Measurements from ENCODE around the gene COBL. TPM values are rescaled to one million over a fixed set of nuclear protein-coding genes. Genes with fewer than 3 reads are reported as not detected.

COBL gene
- total RNA-seq, 6 experiments from 2014 or later = 21.5 to 35.9 (median 24.6) TPM

- Histone ChIP-seq H3K4me1 (no peaks in the 10 kb centered on the region), H3K9me3 (no peaks in the 10 kb centered on the region)
Measured at GRCh38 chr7:51090411-51090810, 226.2 kb downstream of the COBL start.

GRCh38 chr7:51085034-51085692 lies 231.4 kb downstream of the COBL start:
- Histone ChIP-seq H3K36me3 (no peaks in the 10 kb centered on the region), H3K27ac (no peak overlapping the region), H3K4me1 (no peaks in the 10 kb centered on the region), H3K9me3 (no peaks in the 10 kb centered on the region), H3K4me3 (no peak overlapping the region), H3K27me3 (no peaks in the 10 kb centered on the region)
- no peak for TF ChIP-seq CTCF (IDR thresholded peaks at IDR 0.05)
- TF ChIP-seq POLR2A (IDR thresholded peaks at IDR 0.05) = no peak
- DNase-seq = no peak
- 87% methylated on average over 10 of the region's 12 CpGs for WGBS (ENCODE audit: insufficient coverage, low coverage, low lambda C conversion rate, missing lambda C conversion rate)
- no peak for ATAC-seq
- intact Hi-C loops (cut with DNase I) = no loop called here

More at GRCh38 chr7:51090411-51090810, 226.2 kb downstream of the COBL start:
- ATAC-seq (no peak), DNase-seq (no peak)
- no peaks in the 10 kb centered on the region for H3K27me3 ChIP-seq
- no peak overlapping the region for H3K27ac ChIP-seq
- WGBS (ENCODE audit: insufficient coverage, low coverage, low lambda C conversion rate, missing lambda C conversion rate) = 85% methylated on average over 2 of the region's 2 CpGs
- no peak for TF ChIP-seq POLR2A (IDR thresholded peaks at IDR 0.05)
- no peak for TF ChIP-seq CTCF (IDR thresholded peaks at IDR 0.05)
- H3K4me3 ChIP-seq = no peak overlapping the region
- intact Hi-C loops (cut with DNase I) = no loop called here
- H3K36me3 ChIP-seq = no peaks in the 10 kb centered on the region

- Histone ChIP-seq H3K9me3 (no peaks in the 10 kb centered on the region), H3K27me3 (no peaks in the 10 kb centered on the region), H3K4me3 (no peak overlapping the region), H3K36me3 (no peaks in the 10 kb centered on the region), H3K4me1 (no peaks in the 10 kb centered on the region), H3K27ac (no peak overlapping the region)
- TF ChIP-seq POLR2A (IDR thresholded peaks at IDR 0.05) (no peak), CTCF (IDR thresholded peaks at IDR 0.05) (no peak)
- intact Hi-C loops (cut with DNase I) = no loop called here
- 67% methylated on average over 6 of the region's 8 CpGs for WGBS (ENCODE audit: insufficient coverage, low coverage, low lambda C conversion rate, missing lambda C conversion rate)
- ATAC-seq (peak in 1 of 4 donors; percentile 50), DNase-seq (no peak)
Measured at GRCh38 chr7:51084121-51084520, 232.5 kb downstream of the COBL start.

- ATAC-seq = no peak
- WGBS (ENCODE audit: insufficient coverage, low coverage, low lambda C conversion rate, missing lambda C conversion rate) = 100% methylated on average over 2 of the region's 14 CpGs
- H3K27me3 ChIP-seq = no peaks in the 10 kb centered on the region
Measured at GRCh38 chr7:51082940-51083533, 233.6 kb downstream of the COBL start.

More at GRCh38 chr7:51082940-51083533, 233.6 kb downstream of the COBL start:
- Histone ChIP-seq H3K4me1 (no peaks in the 10 kb centered on the region), H3K4me3 (no peak overlapping the region), H3K36me3 (no peaks in the 10 kb centered on the region), H3K9me3 (no peaks in the 10 kb centered on the region), H3K27ac (no peak overlapping the region)
- no peak for DNase-seq
- intact Hi-C loops (cut with DNase I) = no loop called here
- no peak for TF ChIP-seq POLR2A (IDR thresholded peaks at IDR 0.05)
- TF ChIP-seq CTCF (IDR thresholded peaks at IDR 0.05) = no peak

Data from right lobe of liver (tissue), 6 donors.